Upper lobe of right lung (tissue), 1 donor: ENCODE data around the gene ANTXRL. TPM values are rescaled to one million over a fixed set of nuclear protein-coding genes. Genes with fewer than 3 reads are reported as not detected.
A peak's percentile ranks its signal among the peaks of the same experiment; 100 is the strongest.

Experiments used
- ATAC-seq: fragments of 200-7000 bp; cut with Tn5 transposase; one replicate; pipeline ENCODE4 v1.9.1; 2020; ENCODE audit warnings: mild to moderate bottlenecking, moderate library complexity
- DNase-seq: peaks from one replicate; pipeline ENCODE4 v3.0.0-alpha.2; 2020
- H3K27ac ChIP-seq: fragments of 200-600 bp; one replicate; pipeline ENCODE4 v1.8.0; 2022
- H3K27me3 ChIP-seq: fragments of 200-600 bp; one replicate; pipeline ENCODE4 v1.8.0; 2022; ENCODE audit warnings: mild to moderate bottlenecking
- H3K36me3 ChIP-seq: fragments of 200-600 bp; one replicate; pipeline ENCODE4 v1.8.0; 2022
- H3K4me1 ChIP-seq: fragments of 200-600 bp; one replicate; pipeline ENCODE4 v1.8.0; 2022
- H3K4me3 ChIP-seq: fragments of 200-600 bp; one replicate; pipeline ENCODE4 v1.8.0; 2022; ENCODE audit warnings: mild to moderate bottlenecking
- H3K9me3 ChIP-seq: fragments of 200-600 bp; one replicate; pipeline ENCODE4 v1.8.0; 2022
- CTCF ChIP-seq: fragments of 200-600 bp; IDR thresholded peaks from one replicate; pipeline ENCODE4 v1.8.0; 2022; ENCODE audit warnings: antibody characterized with exemption
- intact Hi-C: fragments of 100-400 bp; cut with DNase I; formaldehyde crosslinking; loops from one replicate; pipeline ENCODE4 v1.11.0; 2022
- long read RNA-seq: library from polyadenylated mRNA; unstranded; transcript quantifications from one replicate; pipeline ENCODE4 v2.0.0, GENCODE V29; 2021
- total RNA-seq: library from RNA; stranded (reverse); fragmentation: NEBNext Ultra II Directional; extraction: Animal tissue kit (Norgen Biotek cat#: 25700); gene quantifications from one replicate; pipeline ENCODE4 v1.2.1, GENCODE V29; 2021
- donor health status: DM: no; HTN: yes; CAD: no; lungs with severe emphysema.

ANTXRL gene
- not detected for total RNA-seq
- long read RNA-seq = 0 reads

GRCh38 chr10:46286991-46287693 is at the start of gene ANTXRL:
Gene ANTXRL (plus strand): TSS chr10:46286997. CDS start chr10:46287263, 266 bp downstream.
- no peaks in the 10 kb centered on the region for H3K27me3 ChIP-seq
- no peaks in the 10 kb centered on the region for H3K36me3 ChIP-seq
- H3K9me3 ChIP-seq = no peaks in the 10 kb centered on the region
- H3K27ac ChIP-seq = no peak within 1 kb of the TSS
- DNase-seq (peak; percentile 55), ATAC-seq (no peak)
- intact Hi-C loops = no loop called here
- no peak for TF ChIP-seq CTCF
- no peak within 1 kb of the TSS for H3K4me3 ChIP-seq
- H3K4me1 ChIP-seq = peaks cover 13% of the 10 kb centered on the region

- Histone ChIP-seq H3K36me3 (no peaks in the 10 kb centered on the region), H3K9me3 (peaks cover 11% of the 10 kb centered on the region), H3K27ac (no peak overlapping the region), H3K4me1 (no peaks in the 10 kb centered on the region), H3K27me3 (no peaks in the 10 kb centered on the region), H3K4me3 (no peak overlapping the region)
- no peak for DNase-seq
- TF ChIP-seq CTCF = no peak
- ATAC-seq = no peak
- intact Hi-C loops = no loop called here
Measured at GRCh38 chr10:46237815-46238510, 48.8 kb upstream of the ANTXRL start.

- no peak overlapping the region for H3K4me3 ChIP-seq
- DNase-seq (no peak), ATAC-seq (no peak)
- peaks cover 11% of the 10 kb centered on the region for H3K9me3 ChIP-seq
- intact Hi-C loops = no loop called here
- no peaks in the 10 kb centered on the region for H3K36me3 ChIP-seq
- H3K4me1 ChIP-seq = no peaks in the 10 kb centered on the region
- H3K27ac ChIP-seq = no peak overlapping the region
- H3K27me3 ChIP-seq = no peaks in the 10 kb centered on the region
- TF ChIP-seq CTCF = no peak
Measured at GRCh38 chr10:46239247-46239646, 47.5 kb upstream of the ANTXRL start.

- Histone ChIP-seq H3K27me3 (no peaks in the 10 kb centered on the region), H3K27ac (no peak overlapping the region), H3K9me3 (peaks cover 11% of the 10 kb centered on the region), H3K4me1 (no peaks in the 10 kb centered on the region), H3K4me3 (no peak overlapping the region), H3K36me3 (no peaks in the 10 kb centered on the region)
- ATAC-seq = peak; percentile 8
- no peak for DNase-seq
- TF ChIP-seq CTCF = no peak
- intact Hi-C loops = no loop called here
Measured at GRCh38 chr10:46239993-46240683, 46.7 kb upstream of the ANTXRL start.

GRCh38 chr10:46240684-46241565 is 45.9 kb upstream of the ANTXRL start:
- intact Hi-C loops = no loop called here
- H3K36me3 ChIP-seq = no peaks in the 10 kb centered on the region
- peaks cover 11% of the 10 kb centered on the region for H3K9me3 ChIP-seq
- no peak overlapping the region for H3K27ac ChIP-seq
- H3K4me1 ChIP-seq = no peaks in the 10 kb centered on the region
- ATAC-seq (peak; percentile 7), DNase-seq (peak; percentile 31)
- TF ChIP-seq CTCF = no peak
- H3K27me3 ChIP-seq = no peaks in the 10 kb centered on the region
- no peak overlapping the region for H3K4me3 ChIP-seq
